ENCODE data around the gene ADRM1. TPM values are rescaled to one million over a fixed set of nuclear protein-coding genes. Genes with fewer than 3 reads are reported as not detected.

ADRM1 gene
- total and polyA plus RNA-seq, 10 of the 15 experiments (the other 5 are each of a cell fraction or from before 2014, with no cell fraction given), result 3.4 to 213 (median 95.9) TPM

DNA sequence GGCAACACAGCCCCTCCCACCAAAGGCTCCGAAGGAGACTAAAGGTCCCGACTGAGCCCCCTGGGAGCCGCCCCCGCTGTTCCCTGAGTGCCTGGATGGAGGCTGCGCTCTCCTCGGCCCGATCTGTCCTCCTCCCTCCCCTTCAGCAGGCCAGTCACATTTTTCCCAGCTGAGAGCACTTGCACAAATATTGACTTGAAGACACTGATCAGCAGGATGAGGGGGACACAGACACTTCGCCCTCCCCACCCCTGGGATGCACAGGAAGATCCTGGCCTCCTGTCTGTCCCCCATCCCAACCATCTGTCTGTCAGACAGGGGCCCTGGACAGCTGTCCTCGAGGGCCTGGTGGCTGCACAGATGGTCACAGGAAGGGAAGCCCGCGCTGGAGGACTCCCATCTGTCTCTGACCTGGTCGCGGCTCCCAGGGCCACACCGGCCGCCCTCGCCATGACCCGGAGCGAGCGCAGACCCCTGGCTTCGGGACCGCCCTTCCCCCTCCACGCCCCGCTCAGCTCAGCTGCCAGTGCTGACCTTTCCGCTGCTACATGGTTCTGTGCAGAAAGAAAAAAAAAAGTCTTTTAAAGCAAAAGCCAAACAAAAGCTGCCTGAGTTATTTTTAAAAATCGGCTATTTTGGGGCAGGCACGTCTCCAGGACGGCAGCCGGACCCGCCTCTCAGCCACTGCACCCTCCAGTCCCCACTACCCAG, 53.2 kb downstream of the ADRM1 start:
- no peak for TF ChIP-seq ZNF274 (IDR thresholded peaks at IDR 0.05; ENCODE audit: insufficient read depth, insufficient read length)
- TF ChIP-seq, protein P1, sequence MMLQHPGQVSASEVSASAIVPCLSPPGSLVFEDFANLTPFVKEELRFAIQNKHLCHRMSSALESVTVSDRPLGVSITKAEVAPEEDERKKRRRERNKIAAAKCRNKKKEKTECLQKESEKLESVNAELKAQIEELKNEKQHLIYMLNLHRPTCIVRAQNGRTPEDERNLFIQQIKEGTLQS (IDR thresholded peaks at IDR 0.05; ENCODE audit: borderline replicate concordance, extremely low read depth, low read depth, low read length), result no peak
- no peak for TF ChIP-seq NFIC (IDR thresholded peaks at IDR 0.05; ENCODE audit: low read depth, low read length)
- no peak for TF ChIP-seq ATF7 (IDR thresholded peaks at IDR 0.05; ENCODE audit: low read depth)
- no peak for TF ChIP-seq EP300 (IDR thresholded peaks at IDR 0.05; ENCODE audit: borderline replicate concordance in 1 of 2, control insufficient read depth in 1 of 2, low read depth in 2 of 2, low read length in 2 of 2)
- no peak for TF ChIP-seq MYB (IDR thresholded peaks at IDR 0.05; ENCODE audit: borderline replicate concordance, low read depth, low read length)
- no peak for TF ChIP-seq STAT3 (IDR thresholded peaks at IDR 0.05; ENCODE audit: low read depth, low read length)
- TF ChIP-seq ZSCAN29 (IDR thresholded peaks at IDR 0.05), result no peak
- no peak for TF ChIP-seq POLR2A (IDR thresholded peaks at IDR 0.05; ENCODE audit: low read depth, low read length)
- no peak for TF ChIP-seq POLR2AphosphoS2 (IDR thresholded peaks at IDR 0.05; ENCODE audit: low read depth, low read length)
- TF ChIP-seq LARP7 (IDR thresholded peaks at IDR 0.05), result no peak
- TF ChIP-seq, protein P2, sequence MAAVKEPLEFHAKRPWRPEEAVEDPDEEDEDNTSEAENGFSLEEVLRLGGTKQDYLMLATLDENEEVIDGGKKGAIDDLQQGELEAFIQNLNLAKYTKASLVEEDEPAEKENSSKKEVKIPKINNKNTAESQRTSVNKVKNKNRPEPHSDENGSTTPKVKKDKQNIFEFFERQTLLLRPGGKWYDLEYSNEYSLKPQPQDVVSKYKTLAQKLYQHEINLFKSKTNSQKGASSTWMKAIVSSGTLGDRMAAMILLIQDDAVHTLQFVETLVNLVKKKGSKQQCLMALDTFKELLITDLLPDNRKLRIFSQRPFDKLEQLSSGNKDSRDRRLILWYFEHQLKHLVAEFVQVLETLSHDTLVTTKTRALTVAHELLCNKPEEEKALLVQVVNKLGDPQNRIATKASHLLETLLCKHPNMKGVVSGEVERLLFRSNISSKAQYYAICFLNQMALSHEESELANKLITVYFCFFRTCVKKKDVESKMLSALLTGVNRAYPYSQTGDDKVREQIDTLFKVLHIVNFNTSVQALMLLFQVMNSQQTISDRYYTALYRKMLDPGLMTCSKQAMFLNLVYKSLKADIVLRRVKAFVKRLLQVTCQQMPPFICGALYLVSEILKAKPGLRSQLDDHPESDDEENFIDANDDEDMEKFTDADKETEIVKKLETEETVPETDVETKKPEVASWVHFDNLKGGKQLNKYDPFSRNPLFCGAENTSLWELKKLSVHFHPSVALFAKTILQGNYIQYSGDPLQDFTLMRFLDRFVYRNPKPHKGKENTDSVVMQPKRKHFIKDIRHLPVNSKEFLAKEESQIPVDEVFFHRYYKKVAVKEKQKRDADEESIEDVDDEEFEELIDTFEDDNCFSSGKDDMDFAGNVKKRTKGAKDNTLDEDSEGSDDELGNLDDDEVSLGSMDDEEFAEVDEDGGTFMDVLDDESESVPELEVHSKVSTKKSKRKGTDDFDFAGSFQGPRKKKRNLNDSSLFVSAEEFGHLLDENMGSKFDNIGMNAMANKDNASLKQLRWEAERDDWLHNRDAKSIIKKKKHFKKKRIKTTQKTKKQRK (IDR thresholded peaks at IDR 0.05; ENCODE audit: low read depth, low read length), result no peak
- TF ChIP-seq CREM (IDR thresholded peaks at IDR 0.05; ENCODE audit: low read depth), result no peak
- TF ChIP-seq, protein P3, sequence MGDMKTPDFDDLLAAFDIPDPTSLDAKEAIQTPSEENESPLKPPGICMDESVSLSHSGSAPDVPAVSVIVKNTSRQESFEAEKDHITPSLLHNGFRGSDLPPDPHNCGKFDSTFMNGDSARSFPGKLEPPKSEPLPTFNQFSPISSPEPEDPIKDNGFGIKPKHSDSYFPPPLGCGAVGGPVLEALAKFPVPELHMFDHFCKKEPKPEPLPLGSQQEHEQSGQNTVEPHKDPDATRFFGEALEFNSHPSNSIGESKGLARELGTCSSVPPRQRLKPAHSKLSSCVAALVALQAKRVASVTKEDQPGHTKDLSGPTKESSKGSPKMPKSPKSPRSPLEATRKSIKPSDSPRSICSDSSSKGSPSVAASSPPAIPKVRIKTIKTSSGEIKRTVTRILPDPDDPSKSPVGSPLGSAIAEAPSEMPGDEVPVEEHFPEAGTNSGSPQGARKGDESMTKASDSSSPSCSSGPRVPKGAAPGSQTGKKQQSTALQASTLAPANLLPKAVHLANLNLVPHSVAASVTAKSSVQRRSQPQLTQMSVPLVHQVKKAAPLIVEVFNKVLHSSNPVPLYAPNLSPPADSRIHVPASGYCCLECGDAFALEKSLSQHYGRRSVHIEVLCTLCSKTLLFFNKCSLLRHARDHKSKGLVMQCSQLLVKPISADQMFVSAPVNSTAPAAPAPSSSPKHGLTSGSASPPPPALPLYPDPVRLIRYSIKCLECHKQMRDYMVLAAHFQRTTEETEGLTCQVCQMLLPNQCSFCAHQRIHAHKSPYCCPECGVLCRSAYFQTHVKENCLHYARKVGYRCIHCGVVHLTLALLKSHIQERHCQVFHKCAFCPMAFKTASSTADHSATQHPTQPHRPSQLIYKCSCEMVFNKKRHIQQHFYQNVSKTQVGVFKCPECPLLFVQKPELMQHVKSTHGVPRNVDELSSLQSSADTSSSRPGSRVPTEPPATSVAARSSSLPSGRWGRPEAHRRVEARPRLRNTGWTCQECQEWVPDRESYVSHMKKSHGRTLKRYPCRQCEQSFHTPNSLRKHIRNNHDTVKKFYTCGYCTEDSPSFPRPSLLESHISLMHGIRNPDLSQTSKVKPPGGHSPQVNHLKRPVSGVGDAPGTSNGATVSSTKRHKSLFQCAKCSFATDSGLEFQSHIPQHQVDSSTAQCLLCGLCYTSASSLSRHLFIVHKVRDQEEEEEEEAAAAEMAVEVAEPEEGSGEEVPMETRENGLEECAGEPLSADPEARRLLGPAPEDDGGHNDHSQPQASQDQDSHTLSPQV (IDR thresholded peaks at IDR 0.05), result no peak
- TF ChIP-seq ZZZ3 (IDR thresholded peaks at IDR 0.05; ENCODE audit: control insufficient read depth, insufficient read length, low read depth), result no peak
- no peak for TF ChIP-seq YBX1 (IDR thresholded peaks at IDR 0.05)
- no peak for TF ChIP-seq RBBP5 (conservative IDR thresholded peaks at IDR 0.05)
- intact Hi-C loops (cut with micrococcal nuclease; ENCODE audit: unreplicated experiment), result no loop called here
- FAIRE-seq (no peak), ATAC-seq (no peak), DNase-seq (ENCODE audit: low read depth, low spot score) (no peak)
- Histone ChIP-seq H3K4me2 (ENCODE audit: control insufficient read depth, insufficient read depth) (no peak overlapping the region), H3K9ac (ENCODE audit: control insufficient read depth, insufficient read depth, low read length) (no peak overlapping the region), H3K4me1 (ENCODE audit: control insufficient read depth, insufficient read depth, low read length) (no peaks in the 10 kb centered on the region), H3K27me3 (replicated peaks in 1 of 2; ENCODE audit: control insufficient read depth in 2 of 2, insufficient read depth in 2 of 2, low read length in 1 of 2) (no peaks in the 10 kb centered on the region), H3K4me3 (no peak overlapping the region), H4K20me1 (ENCODE audit: control insufficient read depth, insufficient read depth) (no peaks in the 10 kb centered on the region), H3K9me3 (replicated peaks; ENCODE audit: control insufficient read depth, insufficient read depth, low read length) (no peaks in the 10 kb centered on the region), H3K79me2 (ENCODE audit: control insufficient read depth, insufficient read depth, low read length) (no peaks in the 10 kb centered on the region), H3K36me3 (ENCODE audit: control insufficient read depth in 2 of 2, insufficient read depth in 2 of 2, low read length in 1 of 2) (no peaks in the 10 kb centered on the region; a peak in 1 of 4 replicates), H3K27ac (ENCODE audit: control insufficient read depth, insufficient read depth) (no peak overlapping the region), H2AFZ (ENCODE audit: control insufficient read depth, low read depth, low read length) (no peak overlapping the region)
- ChIA-PET POLR2A (no interaction called here), RAD21 (ENCODE audit: unreplicated experiment) (no interaction called here), SMC1A (ENCODE audit: uncharacterized antibody, unreplicated experiment) (no interaction called here), CTCF (no interaction called here)
- in situ Hi-C loops (cut with MboI), result no loop called here
- BruUV-seq (replicated peaks), result no TSS peak
- WGBS (ENCODE audit: insufficient coverage, insufficient replicate concordance, low lambda C conversion rate, missing lambda C conversion rate), result 59% methylated on average over 29 of the region's 29 CpGs
